ENCODE results near the gene PNMA8B.

The PNMA8B gene

GRCh38 chr19:46491975-46492682 is 3.5 kb downstream of the PNMA8B start:
- Histone ChIP-seq H3K9ac (peak overlapping the region; percentile 73 to 86 (median 83); a peak in 17 of 22 replicates), H3K4me2 (peak overlapping the region; percentile 85 to 98 (median 92)), H3K9me3 (replicated peaks in 1 of 11) (no peaks in the 10 kb centered on the region), H4K20me1 (no peaks in the 10 kb centered on the region), H3K36me3 (no peaks in the 10 kb centered on the region), H3K4me1 (peaks cover 42 to 87% (median 73%) of the 10 kb centered on the region in 10 experiments), H3K27me3 (peaks cover 69 to 83% (median 80%) of the 10 kb centered on the region in 11 experiments), H3K4me3 (peak overlapping the region in 5 of 10 experiments; percentile 49 to 64 (median 56); a peak in 7 of 20 replicates), H3K27ac (peak overlapping the region in 7 of 11 experiments; percentile 83 to 90 (median 86); a peak in 10 of 22 replicates)
- no peak for TF ChIP-seq Cebpa-rat (IDR thresholded peaks at IDR 0.05)

DNA sequence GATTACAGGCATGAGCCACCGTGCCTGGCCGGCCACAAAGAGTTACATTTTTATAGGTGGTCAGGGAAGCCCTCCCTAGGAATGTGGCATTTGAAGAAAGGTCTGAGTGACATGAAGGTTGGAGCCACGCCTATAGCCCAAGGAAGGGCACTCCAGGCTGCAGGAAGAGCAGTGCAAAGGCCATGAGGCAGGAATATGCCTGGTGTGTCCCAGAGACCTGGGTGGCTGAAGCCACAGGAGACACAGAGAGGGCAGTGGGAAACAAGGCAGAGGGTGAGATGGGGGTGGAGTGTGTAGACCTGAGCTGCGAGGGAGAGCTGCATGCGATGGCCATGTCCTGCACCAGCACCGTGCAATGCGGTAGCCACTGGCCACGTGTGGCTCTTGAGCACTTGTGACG is 4.9 kb downstream of the PNMA8B start:
- no peak for TF ChIP-seq Cebpa-rat (IDR thresholded peaks at IDR 0.05)
- Histone ChIP-seq H3K27ac (no peak overlapping the region), H3K27me3 (peaks cover 73 to 83% (median 76%) of the 10 kb centered on the region in 11 experiments), H3K36me3 (no peaks in the 10 kb centered on the region), H4K20me1 (no peaks in the 10 kb centered on the region; a peak in 1 of 22 replicates), H3K9ac (no peak overlapping the region), H3K9me3 (replicated peaks in 1 of 11) (no peaks in the 10 kb centered on the region), H3K4me3 (no peak overlapping the region), H3K4me1 (peaks cover 45 to 89% (median 77%) of the 10 kb centered on the region in 10 experiments), H3K4me2 (peak overlapping the region in 10 of 11 experiments; percentile 71 to 99 (median 89); a peak in 18 of 22 replicates)

- no peaks in the 10 kb centered on the region; a peak in 1 of 22 replicates for H4K20me1 ChIP-seq
- peaks cover 62 to 72% (median 66%) of the 10 kb centered on the region in 11 experiments for H3K27me3 ChIP-seq
- no peak for TF ChIP-seq Cebpa-rat (IDR thresholded peaks at IDR 0.05)
- H3K4me3 ChIP-seq, result peak overlapping the region in 5 of 10 experiments; percentile 20 to 55 (median 31); a peak in 8 of 20 replicates
- H3K36me3 ChIP-seq, result no peaks in the 10 kb centered on the region
- H3K4me1 ChIP-seq, result peaks cover 45 to 78% (median 68%) of the 10 kb centered on the region in 10 experiments
- no peaks in the 10 kb centered on the region for H3K9me3 ChIP-seq (replicated peaks in 1 of 11)
- peak overlapping the region in 7 of 11 experiments; percentile 8 to 76 (median 47); a peak in 11 of 22 replicates for H3K27ac ChIP-seq
- H3K9ac ChIP-seq, result peak overlapping the region in 6 of 11 experiments; percentile 25 to 65 (median 48); a peak in 11 of 22 replicates
- H3K4me2 ChIP-seq, result peak overlapping the region; percentile 71 to 99 (median 88)
Observed at GRCh38 chr19:46489445-46490272, 6.0 kb downstream of the PNMA8B start.

- Histone ChIP-seq H3K4me1 (peaks cover 40 to 67% (median 59%) of the 10 kb centered on the region in 10 experiments), H3K36me3 (no peaks in the 10 kb centered on the region), H3K4me2 (peak overlapping the region in 9 of 11 experiments; percentile 92 to 99 (median 99); a peak in 12 of 22 replicates), H3K9ac (0 out of 22 replicates have a peak overlapping the region, but pooled peaks of 1 of the 11 experiments have one; percentile 5), H3K27ac (no peak overlapping the region), H3K4me3 (no peak overlapping the region), H4K20me1 (no peaks in the 10 kb centered on the region; a peak in 1 of 22 replicates), H3K27me3 (peaks cover 51 to 61% (median 55%) of the 10 kb centered on the region in 11 experiments), H3K9me3 (replicated peaks in 1 of 11) (no peaks in the 10 kb centered on the region)
- no peak for TF ChIP-seq Cebpa-rat (IDR thresholded peaks at IDR 0.05)
Observed at GRCh38 chr19:46488551-46488950, 7.1 kb downstream of the PNMA8B start.

DNA sequence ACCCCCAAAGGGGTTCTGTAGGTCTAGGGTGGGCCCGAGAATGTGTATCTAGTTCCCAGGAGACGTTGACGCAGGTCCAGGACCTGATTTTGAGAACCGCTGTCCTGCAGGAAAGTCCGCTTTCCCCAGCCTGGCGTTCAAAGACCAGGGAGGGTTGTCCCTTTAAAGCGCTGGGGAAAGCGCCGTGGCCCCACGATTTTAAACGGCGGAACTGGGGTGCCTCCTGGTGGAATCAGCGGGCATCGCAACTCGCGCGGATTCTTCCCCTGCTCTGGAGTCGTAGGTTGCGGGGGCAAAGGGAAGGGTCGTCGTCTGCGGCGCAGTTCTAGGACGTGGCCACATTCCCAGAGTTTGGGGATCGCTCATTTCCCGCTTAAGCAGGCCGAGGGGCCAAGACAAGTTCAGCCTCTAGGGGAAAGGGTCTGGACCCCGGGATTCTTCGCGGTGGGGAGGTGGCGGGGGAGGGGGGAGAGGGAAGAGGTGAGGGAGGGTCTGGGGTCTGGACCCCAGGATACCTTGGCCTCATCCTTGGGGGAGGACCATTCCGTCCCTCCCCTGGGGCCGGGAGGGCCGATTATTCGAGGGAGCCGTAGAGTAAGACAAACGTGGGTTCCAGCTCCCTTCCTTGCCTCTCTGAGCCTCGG is 7.7 kb downstream of the PNMA8B start:
- Histone ChIP-seq H3K9ac (peak overlapping the region; percentile 26 to 72 (median 49); a peak in 20 of 22 replicates), H3K4me3 (peak overlapping the region; percentile 35 to 56 (median 46); a peak in 18 of 20 replicates), H3K4me2 (peak overlapping the region; percentile 92 to 99 (median 98))

DNA sequence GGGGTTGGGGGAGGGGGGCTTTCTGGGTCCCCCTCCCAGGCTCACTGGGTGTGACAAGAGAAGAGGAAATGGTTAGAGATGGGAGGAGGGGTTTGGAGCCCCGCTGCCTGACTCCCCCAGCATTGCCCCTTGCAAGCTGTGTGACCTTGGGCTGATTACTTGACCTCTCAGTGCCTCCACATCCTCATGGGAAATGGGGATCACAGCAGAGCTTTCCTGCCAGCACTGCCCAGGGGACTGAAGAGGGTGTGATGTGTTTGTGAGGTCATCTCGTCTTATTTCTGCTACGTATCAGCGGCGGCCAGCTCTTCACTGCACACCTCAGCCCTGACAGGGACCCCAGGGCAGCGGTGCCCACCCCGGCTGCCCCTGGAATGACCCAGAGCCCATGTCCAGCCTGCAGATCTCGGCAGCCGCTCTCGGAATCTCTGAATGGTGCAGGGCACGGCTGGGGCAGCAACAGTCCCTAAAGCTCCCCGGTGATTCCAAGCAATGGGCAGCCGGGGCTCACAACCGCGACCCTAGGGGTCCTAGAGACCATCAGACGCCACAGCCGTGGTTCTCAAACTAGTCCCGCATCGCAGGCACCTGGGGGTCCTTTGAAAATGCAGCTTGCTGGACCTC is 8.4 kb downstream of the PNMA8B start:
- H3K27me3 ChIP-seq, result peaks cover 40 to 50% (median 43%) of the 10 kb centered on the region in 11 experiments
- peaks cover 31 to 61% (median 48%) of the 10 kb centered on the region in 10 experiments for H3K4me1 ChIP-seq
- no peaks in the 10 kb centered on the region for H3K36me3 ChIP-seq
- H3K27ac ChIP-seq, result peak overlapping the region in 3 of 11 experiments; percentile 10 to 34 (median 17); a peak in 3 of 22 replicates
- H3K9me3 ChIP-seq (replicated peaks in 1 of 11), result no peaks in the 10 kb centered on the region
- no peaks in the 10 kb centered on the region; a peak in 1 of 22 replicates for H4K20me1 ChIP-seq
- TF ChIP-seq Cebpa-rat (IDR thresholded peaks at IDR 0.05), result no peak
- H3K4me2 ChIP-seq, result peak overlapping the region; percentile 92 to 99 (median 98)
- H3K9ac ChIP-seq, result peak overlapping the region; percentile 26 to 72 (median 49); a peak in 20 of 22 replicates
- peak overlapping the region; percentile 35 to 56 (median 46); a peak in 18 of 20 replicates for H3K4me3 ChIP-seq

More for the DNA sequence above, 7.7 kb downstream of the PNMA8B start:
- Histone ChIP-seq H3K36me3 (no peaks in the 10 kb centered on the region), H3K27ac (peak overlapping the region in 3 of 11 experiments; percentile 10 to 34 (median 17); a peak in 3 of 22 replicates), H3K4me1 (peaks cover 35 to 62% (median 54%) of the 10 kb centered on the region in 10 experiments), H3K9me3 (replicated peaks in 1 of 11) (no peaks in the 10 kb centered on the region), H4K20me1 (no peaks in the 10 kb centered on the region; a peak in 1 of 22 replicates), H3K27me3 (peaks cover 46 to 56% (median 49%) of the 10 kb centered on the region in 11 experiments)
- no peak for TF ChIP-seq Cebpa-rat (IDR thresholded peaks at IDR 0.05)

DNA sequence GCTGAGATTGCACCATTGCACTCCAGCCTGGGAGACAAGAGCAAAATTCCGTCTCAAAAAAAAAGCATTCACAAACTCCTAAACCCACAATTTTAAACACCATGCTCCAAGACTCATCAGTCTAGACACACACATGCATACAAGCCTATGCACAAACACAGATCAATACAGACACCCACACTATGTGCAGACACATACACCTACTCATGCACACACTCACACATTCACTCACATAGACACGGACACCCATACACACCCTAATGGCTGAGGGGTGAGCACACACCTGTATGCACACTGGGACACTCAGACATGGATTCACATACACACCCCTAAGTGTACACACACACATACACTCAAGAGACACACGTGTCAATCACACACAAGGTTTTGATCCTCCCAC is 9.3 kb downstream of the PNMA8B start:
- no peaks in the 10 kb centered on the region; a peak in 1 of 22 replicates for H4K20me1 ChIP-seq
- peaks cover 31 to 40% (median 33%) of the 10 kb centered on the region in 11 experiments for H3K27me3 ChIP-seq
- peaks cover 32 to 60% (median 48%) of the 10 kb centered on the region in 10 experiments for H3K4me1 ChIP-seq
- no peaks in the 10 kb centered on the region for H3K36me3 ChIP-seq
- no peaks in the 10 kb centered on the region for H3K9me3 ChIP-seq (replicated peaks in 1 of 11)
- H3K9ac ChIP-seq, result no peak overlapping the region
- no peak for TF ChIP-seq Cebpa-rat (IDR thresholded peaks at IDR 0.05)
- H3K4me3 ChIP-seq, result no peak overlapping the region
- no peak overlapping the region for H3K27ac ChIP-seq
- H3K4me2 ChIP-seq, result peak overlapping the region in 7 of 11 experiments; percentile 92 to 99 (median 97); a peak in 10 of 22 replicates

DNA sequence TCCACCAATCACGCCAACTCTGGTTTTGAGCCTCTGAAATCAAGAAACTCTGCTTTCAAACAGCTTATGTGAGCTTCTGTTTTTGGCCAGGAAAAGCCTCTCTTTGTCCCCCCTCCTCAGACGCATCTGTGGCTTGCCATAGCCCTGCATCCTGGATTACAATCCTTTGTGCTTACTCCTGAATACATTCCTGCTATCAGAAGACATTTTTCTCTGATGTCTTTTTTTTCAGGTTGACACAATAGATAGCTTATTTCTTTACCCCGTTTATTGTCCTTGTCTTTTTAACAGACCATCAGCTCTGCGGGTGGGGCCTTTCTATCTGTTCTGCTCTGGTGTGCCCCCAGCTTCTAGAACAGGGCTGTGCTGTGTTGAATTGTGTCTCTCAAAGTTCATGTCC is 11.0 kb downstream of the PNMA8B start:
- Histone ChIP-seq H3K4me1 (peaks cover 24 to 43% (median 37%) of the 10 kb centered on the region in 10 experiments), H3K4me3 (no peak overlapping the region), H4K20me1 (no peaks in the 10 kb centered on the region; a peak in 1 of 22 replicates), H3K9ac (no peak overlapping the region), H3K9me3 (replicated peaks in 1 of 11) (no peaks in the 10 kb centered on the region), H3K27ac (no peak overlapping the region), H3K36me3 (no peaks in the 10 kb centered on the region), H3K4me2 (no peak overlapping the region), H3K27me3 (peaks cover 16 to 27% (median 18%) of the 10 kb centered on the region in 11 experiments)
- TF ChIP-seq Cebpa-rat (IDR thresholded peaks at IDR 0.05), result no peak
